Small intestine (tissue), 7 donors: ENCODE measurements around the gene ASPHD2. TPM values are rescaled to one million over a fixed set of nuclear protein-coding genes. Genes with fewer than 3 reads are reported as not detected.
"Not testable (repeated sequence)": the region's sequence is repeated elsewhere in the genome, so short reads cannot be mapped to it uniquely, and the experiment has no call there.

Experiments
- DNase-seq, 2 donors: peaks; one replicate each; pipeline versions ENCODE4 v3.0.0 to v3.0.0-alpha.2; 2013
- FAIRE-seq: peaks from 2 replicates; lab custom pipeline; 2012; peaks lifted over from hg19 to GRCh38; lab: Jason Lieb, UNC
- H3K27ac ChIP-seq, 3 donors: one replicate each; pipeline ENCODE4 v1.5.1; 2013; ENCODE audit warnings: low read length in 2 of 3, mild to moderate bottlenecking in 2 of 3, control low read depth in 1 of 3, inconsistent platforms in 1 of 3, low read depth in 1 of 3, moderate library complexity in 1 of 3
- H3K27me3 ChIP-seq, 3 donors: one replicate each; pipeline ENCODE4 v1.6.1; 2013; ENCODE audit warnings: low read length in 3 of 3, inconsistent platforms in 1 of 3; ENCODE audit not compliant: control insufficient read depth in 3 of 3, insufficient read depth in 3 of 3
- H3K36me3 ChIP-seq, 3 donors: one replicate each; pipeline ENCODE4 v1.6.1; 2013; ENCODE audit warnings: low read length in 3 of 3, inconsistent platforms in 1 of 3, low read depth in 1 of 3, mild to moderate bottlenecking in 1 of 3, moderate library complexity in 1 of 3; ENCODE audit not compliant: control insufficient read depth in 3 of 3, insufficient read depth in 2 of 3
- H3K4me1 ChIP-seq, 3 donors: one replicate each; pipeline ENCODE4 v1.6.1; 2013; ENCODE audit warnings: low read length in 2 of 3, inconsistent platforms in 1 of 3, low read depth in 1 of 3, mild to moderate bottlenecking in 1 of 3, moderate library complexity in 1 of 3; ENCODE audit not compliant: control insufficient read depth in 3 of 3, insufficient read depth in 2 of 3
- H3K4me3 ChIP-seq, 3 donors: one replicate each; pipeline ENCODE4 v1.5.1; 2013; ENCODE audit warnings: low read length in 3 of 3, control low read depth in 1 of 3, inconsistent platforms in 1 of 3, low read depth in 1 of 3, mild to moderate bottlenecking in 1 of 3, moderate library complexity in 1 of 3
- H3K9me3 ChIP-seq, 2 donors: one replicate each; pipeline ENCODE4 v1.6.1; 2013; ENCODE audit warnings: low read depth in 1 of 2, low read length in 1 of 2; ENCODE audit not compliant: control insufficient read depth in 2 of 2, insufficient read depth in 1 of 2
- WGBS, 3 donors: extraction: QIAGEN DNeasy Blood & Tissue Kit; methylation state at CpG; one replicate each; pipeline ENCODE4 v1.1.7; 2013; 5-methylcytosine and 5-hydroxymethylcytosine counted together
- polyA plus RNA-seq, 4 donors: library from polyadenylated mRNA; stranded (reverse) in 3 of 4; unstranded in 1 of 4; fragments of 200-250 nt in 3 of 4; fragments of 120-200 nt in 1 of 4; gene quantifications; one replicate each; pipeline versions ENCODE4 v1.2.1 to v1.2.3, GENCODE V29; 2013
- donor health status: healthy with polysubstance abuse.
- donor health status: control.
- donor health status: control.
- donor health status: Bipolar disorder and iron deficiency.
- donor health status: healthy.

Gene ASPHD2
- polyA plus RNA-seq, 4 donors: 0.45 to 1.8 (median 0.65) TPM

DNA sequence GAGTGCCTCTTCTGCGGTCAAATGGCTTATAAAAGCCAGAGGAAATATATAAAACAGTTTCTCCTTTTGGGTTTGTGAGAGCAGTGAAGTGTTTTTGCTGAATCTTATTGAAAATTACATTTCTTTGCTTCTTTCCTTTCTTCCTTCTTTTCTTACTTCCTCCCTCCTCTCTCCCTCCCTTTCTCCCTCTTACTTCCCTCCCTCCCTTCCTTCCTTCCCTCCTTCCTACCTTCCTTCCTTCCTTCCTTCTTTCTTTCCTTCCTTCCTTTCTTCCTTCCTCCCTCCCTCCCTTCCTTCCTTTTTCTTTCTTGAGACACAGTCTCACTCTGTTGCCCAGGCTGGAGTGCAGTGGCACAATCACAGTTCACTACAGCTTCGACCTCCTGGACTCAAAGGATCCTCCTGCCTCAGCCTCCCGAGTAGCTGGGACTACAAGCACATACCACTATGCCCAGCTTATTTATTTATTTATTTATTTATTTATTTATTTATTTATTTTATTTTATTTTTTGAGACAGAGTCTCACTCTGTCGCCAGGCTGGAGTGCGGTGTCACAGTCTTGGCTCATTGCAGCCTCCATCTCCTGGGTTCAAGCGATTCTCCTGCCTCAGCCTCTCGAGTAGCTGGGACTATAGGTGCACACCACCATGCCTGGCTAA, 20.4 kb upstream of the ASPHD2 start:
- 85 to 92% (median 91%) methylated on average over 7 of the region's 7 CpGs for WGBS, 3 donors

DNA sequence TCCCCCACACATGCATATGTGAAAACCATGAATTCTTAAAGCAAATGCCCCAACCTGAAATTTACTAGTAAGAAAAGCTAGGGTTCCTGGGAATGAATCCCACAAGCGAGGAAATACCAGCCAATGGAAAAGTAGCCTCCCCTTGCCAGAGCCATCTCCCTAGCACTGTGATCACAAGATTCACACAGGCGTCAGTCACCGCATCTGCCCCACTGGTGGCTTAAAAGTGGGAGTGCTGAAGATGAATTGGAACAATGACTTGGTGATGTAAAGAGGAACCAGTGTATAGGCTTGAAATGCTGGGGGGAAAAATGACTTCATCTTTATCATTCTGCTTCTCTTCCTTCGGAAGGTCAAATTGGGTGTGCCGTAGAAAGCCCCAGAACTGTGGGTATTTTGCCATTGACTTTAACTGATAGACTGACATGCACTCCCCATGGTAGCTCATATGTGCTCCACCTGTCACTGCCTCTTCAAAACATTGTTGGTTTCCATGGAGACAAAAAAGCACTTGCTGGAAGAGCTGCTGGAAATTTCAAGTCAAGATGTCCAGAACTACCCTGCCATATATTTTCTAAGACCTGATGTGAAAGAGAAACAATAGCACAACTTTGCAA, 19.2 kb upstream of the ASPHD2 start:
- DNase-seq (no peak), FAIRE-seq (no peak)
- no peak overlapping the region for H3K27ac ChIP-seq
- no peak overlapping the region for H3K4me3 ChIP-seq
- no peaks in the 10 kb centered on the region for H3K4me1 ChIP-seq
- peaks cover 0 to 2% (median 0%) of the 10 kb centered on the region in 3 donors for H3K27me3 ChIP-seq
- WGBS, 3 donors: 46 to 71% (median 65%) methylated on average over 5 of the region's 5 CpGs
- no peaks in the 10 kb centered on the region for H3K9me3 ChIP-seq
- H3K36me3 ChIP-seq: no peaks in the 10 kb centered on the region

More for the DNA sequence above, 20.4 kb upstream of the ASPHD2 start:
- H3K27me3 ChIP-seq, H3K9me3 ChIP-seq, H3K4me1 ChIP-seq, DNase-seq, H3K4me3 ChIP-seq, H3K27ac ChIP-seq, H3K36me3 ChIP-seq, FAIRE-seq: not testable (repeated sequence)

DNA sequence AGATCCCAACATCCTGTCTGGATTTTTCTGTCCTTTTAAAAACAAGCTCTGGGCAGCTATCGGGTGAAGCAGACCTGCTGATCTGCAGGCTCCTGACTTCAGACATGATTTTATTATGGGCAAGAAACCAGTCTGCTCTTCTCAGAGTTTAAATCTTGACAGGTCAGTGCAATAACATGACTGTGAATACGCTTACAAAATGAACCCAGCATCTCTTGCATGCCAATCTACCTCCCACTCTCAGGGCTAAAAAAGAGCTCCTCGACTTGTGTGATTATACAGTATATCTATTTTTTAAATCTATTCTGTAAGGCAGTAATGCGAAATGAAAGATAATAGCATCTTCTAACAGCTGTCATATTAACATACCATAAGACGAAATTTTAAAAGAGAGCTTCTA, 18.7 kb upstream of the ASPHD2 start:
- no peak overlapping the region for H3K27ac ChIP-seq
- H3K9me3 ChIP-seq: no peaks in the 10 kb centered on the region
- peaks cover 0 to 2% (median 0%) of the 10 kb centered on the region in 3 donors for H3K27me3 ChIP-seq
- H3K4me3 ChIP-seq: no peak overlapping the region
- H3K36me3 ChIP-seq: no peaks in the 10 kb centered on the region
- FAIRE-seq: no peak
- 73 to 80% (median 75%) methylated on average over 5 of the region's 5 CpGs for WGBS, 3 donors
- DNase-seq: no peak
- no peaks in the 10 kb centered on the region for H3K4me1 ChIP-seq

DNA sequence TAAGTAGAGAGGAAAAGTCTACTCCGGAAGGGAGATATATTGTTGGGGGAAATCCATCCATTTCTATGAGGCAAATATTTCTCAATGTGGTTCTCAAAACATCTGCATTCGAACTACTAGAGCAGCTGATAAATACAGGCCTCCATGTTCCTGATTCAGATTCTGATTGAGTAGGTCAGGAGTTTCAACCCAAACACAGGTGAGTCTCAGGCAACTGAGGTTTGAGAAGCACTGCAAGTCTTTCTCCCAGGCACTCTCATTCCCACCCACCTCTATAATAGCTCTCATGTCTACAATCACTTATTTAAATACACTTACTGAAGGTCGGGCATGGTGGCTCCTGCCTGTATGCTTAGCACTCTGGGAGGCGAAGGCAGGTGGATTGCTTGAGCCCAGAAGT, 14.7 kb upstream of the ASPHD2 start:
- Histone ChIP-seq H3K4me1 (no peaks in the 10 kb centered on the region), H3K9me3 (no peaks in the 10 kb centered on the region), H3K27ac (no peak overlapping the region), H3K4me3 (no peak overlapping the region), H3K36me3 (no peaks in the 10 kb centered on the region), H3K27me3 (peaks cover 0 to 9% (median 2%) of the 10 kb centered on the region in 3 donors)
- FAIRE-seq (no peak), DNase-seq (no peak)
- WGBS, 3 donors: 75 to 78% (median 77%) methylated on average over 4 of the region's 4 CpGs

DNA sequence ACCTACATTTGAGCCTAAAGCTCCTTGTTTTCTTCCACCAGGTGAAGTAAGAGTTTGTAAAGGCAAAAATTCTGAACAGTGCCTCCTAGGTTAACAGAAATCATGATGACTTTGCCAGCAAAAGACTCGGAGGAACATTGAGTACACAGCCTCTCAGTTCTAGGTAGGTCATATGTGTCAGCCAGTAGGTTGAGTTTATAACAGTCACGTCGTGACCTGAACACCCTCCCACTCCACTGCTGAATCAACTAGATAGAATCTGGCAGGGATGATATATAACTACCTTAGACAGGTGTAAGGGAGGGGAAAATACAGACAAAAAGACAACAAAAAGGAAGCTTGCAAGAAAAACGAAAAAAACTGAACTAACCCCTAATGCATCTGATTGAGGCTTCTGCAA, 12.8 kb upstream of the ASPHD2 start:
- Histone ChIP-seq H3K36me3 (no peaks in the 10 kb centered on the region), H3K9me3 (no peaks in the 10 kb centered on the region), H3K4me1 (no peaks in the 10 kb centered on the region), H3K4me3 (no peak overlapping the region), H3K27ac (no peak overlapping the region), H3K27me3 (peaks cover 0 to 9% (median 0%) of the 10 kb centered on the region in 3 donors)
- no peak for DNase-seq
- FAIRE-seq: no peak
- WGBS, 3 donors: 49 to 66% (median 51%) methylated on average over 4 of the region's 4 CpGs

DNA sequence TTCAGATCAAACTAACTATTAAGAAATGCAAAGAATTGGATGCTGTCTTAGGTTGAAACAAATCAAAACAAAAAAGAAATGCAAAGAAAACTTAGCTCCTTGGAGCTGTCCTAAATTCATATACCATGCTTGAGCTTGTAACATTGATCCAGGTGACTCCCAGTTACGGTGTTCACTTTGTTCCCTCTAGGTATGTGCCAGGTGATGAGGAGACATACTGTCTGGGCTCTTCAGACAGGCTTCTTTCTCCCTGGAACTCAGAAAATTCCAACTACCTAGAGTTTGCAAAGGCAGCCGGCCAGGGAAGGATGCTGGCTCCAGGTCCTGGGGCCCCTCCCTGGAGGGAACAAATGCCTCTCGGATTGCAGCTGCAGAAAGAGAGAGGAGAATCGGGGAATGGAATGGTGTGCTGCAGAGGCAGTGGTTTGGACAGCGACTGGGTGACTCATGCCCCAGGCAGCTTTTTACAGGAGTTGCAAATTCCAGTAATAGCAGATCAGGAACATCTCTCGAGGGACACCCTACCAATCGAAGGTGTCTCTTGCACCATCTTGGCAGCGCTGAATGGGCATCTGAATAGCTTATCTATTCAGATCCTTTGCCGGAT, 12.3 kb upstream of the ASPHD2 start:
- no peaks in the 10 kb centered on the region for H3K4me1 ChIP-seq
- no peak for DNase-seq
- H3K27me3 ChIP-seq: peaks cover 0 to 9% (median 0%) of the 10 kb centered on the region in 3 donors
- no peak overlapping the region for H3K4me3 ChIP-seq
- no peak overlapping the region for H3K27ac ChIP-seq
- no peak for FAIRE-seq
- H3K9me3 ChIP-seq: no peaks in the 10 kb centered on the region
- H3K36me3 ChIP-seq: no peaks in the 10 kb centered on the region
- 31 to 54% (median 46%) methylated on average over 9 of the region's 9 CpGs for WGBS, 3 donors

DNA sequence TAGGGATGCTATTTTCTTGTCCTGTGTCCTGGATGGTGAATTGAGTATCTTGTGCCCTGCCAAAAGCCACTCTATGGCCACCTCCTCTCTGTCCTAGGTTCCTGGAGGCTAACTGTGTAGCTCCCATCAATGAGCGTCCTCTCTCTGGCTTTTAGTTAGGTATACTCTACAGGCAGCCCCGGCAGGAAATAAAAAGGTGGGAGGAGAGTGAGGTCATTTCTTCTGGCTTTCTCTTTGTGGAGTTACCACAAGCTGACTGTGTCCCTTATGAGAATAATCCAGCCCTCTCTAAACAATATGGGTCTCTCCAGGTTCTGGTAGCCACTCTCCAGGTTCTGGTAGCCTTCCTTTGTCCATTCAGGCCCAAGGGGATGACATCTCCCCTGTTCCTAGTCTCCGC, 11.7 kb upstream of the ASPHD2 start:
- 63 to 86% (median 76%) methylated on average over 3 of the region's 3 CpGs for WGBS, 3 donors
- no peak overlapping the region for H3K27ac ChIP-seq

DNA sequence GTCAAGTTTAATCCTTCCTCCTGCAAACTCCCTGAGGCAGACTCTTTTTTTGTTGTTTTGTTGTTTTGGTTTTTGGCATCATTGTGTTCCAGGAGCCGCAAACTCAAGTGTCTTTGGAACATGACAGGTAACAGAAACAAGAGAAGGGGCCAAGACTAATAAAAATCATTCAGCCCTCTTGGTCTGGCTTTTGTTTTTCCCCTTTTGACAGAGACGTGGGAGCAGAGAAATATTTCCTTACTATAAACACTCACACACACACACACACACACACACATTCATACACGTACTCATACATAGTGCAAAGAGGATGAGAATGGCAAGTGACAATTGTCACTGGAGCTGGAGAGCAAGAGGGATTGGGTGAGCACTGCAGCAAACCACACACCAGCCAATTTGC, 10.4 kb upstream of the ASPHD2 start:
- Histone ChIP-seq H3K27me3 (peaks cover 0 to 9% (median 0%) of the 10 kb centered on the region in 3 donors), H3K4me3 (no peak overlapping the region), H3K4me1 (no peaks in the 10 kb centered on the region), H3K9me3 (peaks cover 0 to 2% of the 10 kb centered on the region in 2 donors), H3K36me3 (no peaks in the 10 kb centered on the region), H3K27ac (no peak overlapping the region)
- 51 to 74% (median 62%) methylated on average over 3 of the region's 3 CpGs for WGBS, 3 donors
- no peak for FAIRE-seq
- DNase-seq: no peak

More for the DNA sequence above, 11.7 kb upstream of the ASPHD2 start:
- H3K36me3 ChIP-seq: no peaks in the 10 kb centered on the region
- no peak overlapping the region for H3K4me3 ChIP-seq
- DNase-seq (no peak), FAIRE-seq (no peak)
- no peaks in the 10 kb centered on the region for H3K9me3 ChIP-seq
- H3K27me3 ChIP-seq: peaks cover 0 to 9% (median 0%) of the 10 kb centered on the region in 3 donors
- no peaks in the 10 kb centered on the region for H3K4me1 ChIP-seq
